Thyroid gland (tissue), 4 donors: ENCODE results near the gene TAP2.

Experiments
- CTCF ChIP-seq, 6 experiments: fragments of 200-600 bp in 3 of 6; fragments of 450-650 bp in 3 of 6; sonication (generic) in 3 of 6; IDR thresholded peaks; one replicate each; pipeline ENCODE4 v1.5.1; 2016 to 2019; ENCODE audit warnings: antibody characterized with exemption in 6 of 6, mild to moderate bottlenecking in 2 of 6, inconsistent platforms in 1 of 6, moderate library complexity in 1 of 6
- POLR2A ChIP-seq, 2 donors: fragments of 450-650 bp; IDR thresholded peaks; one replicate each; pipeline ENCODE4 v1.6.1; 2017; ENCODE audit warnings: antibody characterized with exemption in 2 of 2, mild to moderate bottlenecking in 2 of 2, moderate library complexity in 1 of 2

GRCh38 chr6:32819729-32820128, 18.8 kb downstream of the TAP2 start:
- TF ChIP-seq POLR2A (IDR thresholded peaks at IDR 0.05) (no peak), CTCF (IDR thresholded peaks at IDR 0.05) (no peak)
